ENCODE results near the gene CTIF. TPM values are rescaled to one million over a fixed set of nuclear protein-coding genes. Genes with fewer than 3 reads are reported as not detected.

The CTIF gene
- total RNA-seq, 1 donor from 2014 or later = 72.4 TPM

- intact Hi-C loops (cut with DNase I) = no loop called here
- no peaks in the 10 kb centered on the region for H3K9me3 ChIP-seq
- DNase-seq = no peak
- ATAC-seq = no peak
- no peak overlapping the region for H3K27ac ChIP-seq
- no peaks in the 10 kb centered on the region for H3K36me3 ChIP-seq
- no peaks in the 10 kb centered on the region for H3K27me3 ChIP-seq
- H3K4me3 ChIP-seq = no peak overlapping the region
- H3K4me1 ChIP-seq = peaks cover 8% of the 10 kb centered on the region
- no peak for TF ChIP-seq CTCF (IDR thresholded peaks at IDR 0.05)
Measured at GRCh38 chr18:48896326-48896874, 357.6 kb downstream of the CTIF start.

- Histone ChIP-seq H3K36me3 (no peaks in the 10 kb centered on the region), H3K4me1 (peaks cover 14% of the 10 kb centered on the region), H3K9me3 (no peaks in the 10 kb centered on the region), H3K4me3 (no peak overlapping the region), H3K27ac (peak overlapping the region; percentile 42), H3K27me3 (no peaks in the 10 kb centered on the region)
- peak; percentile 88 for DNase-seq
- no peak for TF ChIP-seq CTCF (IDR thresholded peaks at IDR 0.05)
- ATAC-seq = peak; percentile 95
- intact Hi-C loops (cut with DNase I) = no loop called here
Measured at GRCh38 chr18:48896875-48897511, 358.2 kb downstream of the CTIF start.

GRCh38 chr18:48897531-48897930, 358.7 kb downstream of the CTIF start:
- H3K27me3 ChIP-seq = no peaks in the 10 kb centered on the region
- H3K4me3 ChIP-seq = no peak overlapping the region
- ATAC-seq (no peak), DNase-seq (no peak)
- H3K9me3 ChIP-seq = no peaks in the 10 kb centered on the region
- peak overlapping the region; percentile 42 for H3K27ac ChIP-seq
- peaks cover 19% of the 10 kb centered on the region for H3K4me1 ChIP-seq
- intact Hi-C loops (cut with DNase I) = no loop called here
- TF ChIP-seq CTCF (IDR thresholded peaks at IDR 0.05) = no peak
- H3K36me3 ChIP-seq = no peaks in the 10 kb centered on the region

- ATAC-seq = no peak
- intact Hi-C loops (cut with DNase I) = no loop called here
- peaks cover 27% of the 10 kb centered on the region for H3K4me1 ChIP-seq
Measured at GRCh38 chr18:48898521-48898920, 359.7 kb downstream of the CTIF start.

GRCh38 chr18:48899558-48900174, 360.8 kb downstream of the CTIF start:
- Histone ChIP-seq H3K27ac (no peak overlapping the region), H3K4me1 (peaks cover 27% of the 10 kb centered on the region), H3K9me3 (no peaks in the 10 kb centered on the region), H3K36me3 (no peaks in the 10 kb centered on the region), H3K27me3 (no peaks in the 10 kb centered on the region), H3K4me3 (no peak overlapping the region)
- TF ChIP-seq CTCF (IDR thresholded peaks at IDR 0.05) = no peak
- no peak for DNase-seq
- intact Hi-C loops (cut with DNase I) = no loop called here
- ATAC-seq = no peak

More at GRCh38 chr18:48898521-48898920, 359.7 kb downstream of the CTIF start:
- TF ChIP-seq CTCF (IDR thresholded peaks at IDR 0.05) = no peak
- H3K36me3 ChIP-seq = no peaks in the 10 kb centered on the region
- DNase-seq = no peak
- no peaks in the 10 kb centered on the region for H3K9me3 ChIP-seq
- no peak overlapping the region for H3K27ac ChIP-seq
- no peaks in the 10 kb centered on the region for H3K27me3 ChIP-seq
- no peak overlapping the region for H3K4me3 ChIP-seq

Measured in upper lobe of right lung (tissue), 1 donor.